GM10266 (cell line): ENCODE results near the gene CHPF.

Experiments
- DNase-seq: peaks from one replicate; pipeline ENCODE4 v3.0.0; 2012; ENCODE audit errors: extremely low spot score
- TF ChIP-seq, protein P1 (sequence below): IDR thresholded peaks from 2 replicates; pipeline ENCODE4 v1.5.1; 2012; ENCODE audit warnings: mild to moderate bottlenecking, low read depth; ENCODE audit not compliant: control insufficient read depth, insufficient read depth; ENCODE audit errors: missing control alignments

The CHPF gene

GRCh38 chr2:219540784-219541504 is 2.7 kb downstream of the CHPF start:
- DNase-seq, result no peak
- TF ChIP-seq, protein P1, sequence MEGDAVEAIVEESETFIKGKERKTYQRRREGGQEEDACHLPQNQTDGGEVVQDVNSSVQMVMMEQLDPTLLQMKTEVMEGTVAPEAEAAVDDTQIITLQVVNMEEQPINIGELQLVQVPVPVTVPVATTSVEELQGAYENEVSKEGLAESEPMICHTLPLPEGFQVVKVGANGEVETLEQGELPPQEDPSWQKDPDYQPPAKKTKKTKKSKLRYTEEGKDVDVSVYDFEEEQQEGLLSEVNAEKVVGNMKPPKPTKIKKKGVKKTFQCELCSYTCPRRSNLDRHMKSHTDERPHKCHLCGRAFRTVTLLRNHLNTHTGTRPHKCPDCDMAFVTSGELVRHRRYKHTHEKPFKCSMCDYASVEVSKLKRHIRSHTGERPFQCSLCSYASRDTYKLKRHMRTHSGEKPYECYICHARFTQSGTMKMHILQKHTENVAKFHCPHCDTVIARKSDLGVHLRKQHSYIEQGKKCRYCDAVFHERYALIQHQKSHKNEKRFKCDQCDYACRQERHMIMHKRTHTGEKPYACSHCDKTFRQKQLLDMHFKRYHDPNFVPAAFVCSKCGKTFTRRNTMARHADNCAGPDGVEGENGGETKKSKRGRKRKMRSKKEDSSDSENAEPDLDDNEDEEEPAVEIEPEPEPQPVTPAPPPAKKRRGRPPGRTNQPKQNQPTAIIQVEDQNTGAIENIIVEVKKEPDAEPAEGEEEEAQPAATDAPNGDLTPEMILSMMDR, result no peak

GRCh38 chr2:219539926-219540678 is 3.5 kb downstream of the CHPF start:
- no peak for DNase-seq
- TF ChIP-seq, protein P1, result no peak

DNA sequence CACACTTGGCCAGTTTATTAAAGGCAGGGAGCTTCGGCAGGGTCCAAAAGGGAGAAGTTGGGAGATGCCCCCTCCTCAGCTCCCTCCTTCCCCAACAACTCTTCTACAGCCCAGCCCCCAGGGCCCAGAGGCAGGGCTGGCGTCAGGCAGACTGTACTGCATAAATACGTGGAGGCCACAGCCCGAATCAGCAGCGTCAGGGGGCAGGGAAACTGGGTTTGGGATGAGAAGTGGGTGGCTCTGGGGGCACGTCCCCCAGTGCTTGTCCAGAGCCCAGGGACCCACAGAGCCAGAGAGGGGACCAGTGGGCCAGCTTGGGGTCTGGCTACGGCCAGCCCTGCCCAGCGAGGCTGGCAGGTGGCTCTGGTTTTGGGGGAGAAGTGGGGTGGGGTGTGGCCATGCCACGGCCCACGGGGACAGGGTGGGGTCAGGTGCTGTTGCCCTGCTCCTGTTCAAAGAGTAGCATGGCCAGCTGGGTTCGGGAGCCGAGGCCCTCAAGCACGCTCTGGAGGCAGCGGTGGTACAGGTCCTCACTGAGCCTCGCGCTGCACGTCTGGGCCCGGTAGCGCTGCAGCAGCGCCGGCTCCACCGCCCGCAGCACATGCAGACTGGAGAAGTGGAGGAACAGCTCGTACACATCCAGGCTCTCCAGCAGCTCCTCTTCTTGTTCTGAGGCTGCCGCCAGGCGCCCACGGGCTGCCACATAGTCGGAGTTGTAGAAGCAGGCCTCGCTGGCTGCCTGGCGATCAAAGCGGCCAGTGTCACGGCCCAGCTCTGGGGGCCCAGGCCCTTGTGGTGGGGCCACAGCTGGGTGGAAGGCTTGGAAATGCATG is 4.4 kb downstream of the CHPF start:
- DNase-seq, result no peak
- TF ChIP-seq, protein P1, result no peak

DNA sequence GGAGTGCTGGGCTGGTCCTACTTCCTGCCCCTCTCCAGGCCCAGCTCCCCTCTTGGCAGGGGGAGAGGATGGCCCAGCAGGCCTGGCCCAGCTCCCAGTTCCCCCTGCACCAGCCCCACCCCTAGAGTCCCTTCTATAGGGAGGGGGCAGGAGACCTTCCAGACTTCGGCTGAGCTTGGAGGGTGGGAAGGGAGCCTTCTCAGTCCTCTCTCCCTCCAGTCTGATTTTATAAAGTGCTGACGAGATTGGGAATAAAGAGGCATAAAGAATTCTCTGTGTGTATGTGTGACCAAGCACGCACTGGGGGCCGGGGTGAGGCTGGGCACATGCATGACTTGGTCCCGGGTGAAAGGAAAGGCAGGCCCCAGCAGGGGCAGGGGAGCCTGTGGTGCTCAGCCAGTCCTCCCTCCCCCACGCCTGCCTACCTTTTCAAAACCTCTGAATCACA is 5.1 kb downstream of the CHPF start:
- DNase-seq, result no peak
- TF ChIP-seq, protein P1, result no peak

DNA sequence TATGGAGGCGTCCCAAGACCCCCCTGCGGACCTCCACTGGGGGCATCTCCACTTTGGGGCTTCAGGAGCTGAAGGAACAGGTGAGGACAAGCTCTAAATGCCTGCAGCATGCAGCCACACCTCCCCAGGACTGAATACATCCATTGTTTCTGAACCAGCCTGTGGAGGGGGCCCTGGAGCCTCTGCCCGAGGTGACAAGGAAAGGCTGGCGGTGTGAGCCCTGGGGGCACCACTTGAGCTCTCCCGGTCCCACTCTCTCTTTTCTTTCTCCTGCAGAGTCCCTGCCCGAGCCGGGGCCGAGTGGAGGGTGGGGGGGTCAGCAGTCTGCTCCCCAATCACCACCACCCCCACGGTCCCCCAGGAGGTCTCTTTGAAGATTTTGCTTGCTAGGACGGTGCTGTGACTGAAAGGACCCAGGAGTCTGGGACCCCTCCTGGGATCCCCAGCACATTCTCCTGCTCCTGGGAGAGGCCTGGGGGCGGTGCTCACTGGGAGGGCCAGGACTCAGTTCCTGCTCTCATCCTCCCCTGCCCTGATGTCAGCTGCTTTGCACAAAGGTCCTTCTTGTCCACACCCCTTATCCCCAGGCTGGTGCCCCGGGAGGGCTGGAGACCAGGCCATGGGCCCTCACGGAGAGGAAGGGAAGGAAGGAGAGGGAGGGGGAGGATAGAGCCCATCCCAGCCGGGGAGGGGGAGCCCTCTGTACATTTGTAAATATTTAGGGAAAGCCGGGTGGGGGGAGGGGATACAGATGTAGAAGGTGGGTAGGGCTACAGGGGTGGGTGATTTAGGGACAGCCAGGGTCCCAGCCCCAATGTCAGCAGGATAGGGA is 5.7 kb downstream of the CHPF start:
- TF ChIP-seq, protein P1, result no peak
- DNase-seq, result no peak

DNA sequence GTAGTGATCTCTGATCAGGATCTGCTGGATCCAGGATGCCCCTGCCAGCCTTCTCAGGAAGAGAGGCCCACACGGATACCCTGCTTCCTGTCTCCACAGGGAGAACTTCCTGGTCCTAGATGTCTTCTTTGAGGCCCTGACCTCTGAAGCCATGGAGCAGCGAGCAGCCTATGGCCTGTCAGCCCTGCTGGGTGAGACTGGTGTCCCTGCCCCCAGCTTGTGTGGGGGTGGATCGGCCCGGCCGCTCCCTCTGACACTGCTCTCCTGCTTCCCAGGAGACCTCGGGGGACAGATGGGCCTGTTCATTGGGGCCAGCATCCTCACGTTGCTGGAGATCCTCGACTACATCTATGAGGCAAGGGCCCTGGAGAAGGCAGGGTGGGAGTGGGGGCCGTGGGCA is 6.6 kb downstream of the CHPF start:
- TF ChIP-seq, protein P1, result no peak
- no peak for DNase-seq
